ENCODE measurements around the gene SLC29A3. TPM values are rescaled to one million over a fixed set of nuclear protein-coding genes. Genes with fewer than 3 reads are reported as not detected.

The SLC29A3 gene
- total RNA-seq, 1 donor, result 2.2 TPM

DNA sequence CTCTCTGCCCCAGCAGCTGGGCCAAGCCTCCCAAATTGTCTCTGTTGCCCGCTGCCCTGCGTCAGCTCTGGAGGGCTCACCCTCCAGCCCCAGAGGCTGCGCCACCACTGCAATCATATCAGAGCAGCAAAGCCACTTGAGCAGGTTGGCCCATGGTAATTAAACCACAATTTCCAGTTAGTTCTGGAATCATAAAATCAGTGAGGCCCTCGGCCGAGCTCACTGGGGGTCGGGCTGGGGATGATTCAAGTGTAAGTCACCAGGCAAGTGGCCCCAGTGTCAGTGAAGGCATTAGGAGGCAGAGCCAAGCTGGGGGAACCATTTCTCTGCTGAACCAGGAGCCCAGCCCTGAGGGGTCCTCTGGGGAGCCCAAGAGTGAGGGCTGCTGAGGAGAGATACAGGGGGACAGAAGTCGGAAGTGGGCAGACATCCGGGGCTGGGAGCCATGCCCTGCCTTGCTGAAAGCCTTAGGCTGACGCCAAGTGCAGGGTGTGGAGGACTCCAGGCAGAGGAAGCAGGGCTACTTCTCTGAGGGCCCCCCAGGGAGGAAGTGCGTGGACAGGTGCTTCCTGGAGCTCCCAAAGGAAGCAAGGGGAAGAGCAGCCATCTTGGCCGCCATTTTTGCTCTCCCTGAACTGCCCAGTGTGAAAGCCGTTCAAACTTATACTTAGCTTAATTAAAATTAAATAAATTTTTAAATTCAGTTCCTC lies 29.5 kb upstream of the SLC29A3 start:
- no peak for DNase-seq (ENCODE audit: low read depth)
- H3K4me3 ChIP-seq (ENCODE audit: low read depth, low read length), result no peak overlapping the region
- TF ChIP-seq, protein P1, sequence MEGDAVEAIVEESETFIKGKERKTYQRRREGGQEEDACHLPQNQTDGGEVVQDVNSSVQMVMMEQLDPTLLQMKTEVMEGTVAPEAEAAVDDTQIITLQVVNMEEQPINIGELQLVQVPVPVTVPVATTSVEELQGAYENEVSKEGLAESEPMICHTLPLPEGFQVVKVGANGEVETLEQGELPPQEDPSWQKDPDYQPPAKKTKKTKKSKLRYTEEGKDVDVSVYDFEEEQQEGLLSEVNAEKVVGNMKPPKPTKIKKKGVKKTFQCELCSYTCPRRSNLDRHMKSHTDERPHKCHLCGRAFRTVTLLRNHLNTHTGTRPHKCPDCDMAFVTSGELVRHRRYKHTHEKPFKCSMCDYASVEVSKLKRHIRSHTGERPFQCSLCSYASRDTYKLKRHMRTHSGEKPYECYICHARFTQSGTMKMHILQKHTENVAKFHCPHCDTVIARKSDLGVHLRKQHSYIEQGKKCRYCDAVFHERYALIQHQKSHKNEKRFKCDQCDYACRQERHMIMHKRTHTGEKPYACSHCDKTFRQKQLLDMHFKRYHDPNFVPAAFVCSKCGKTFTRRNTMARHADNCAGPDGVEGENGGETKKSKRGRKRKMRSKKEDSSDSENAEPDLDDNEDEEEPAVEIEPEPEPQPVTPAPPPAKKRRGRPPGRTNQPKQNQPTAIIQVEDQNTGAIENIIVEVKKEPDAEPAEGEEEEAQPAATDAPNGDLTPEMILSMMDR (IDR thresholded peaks at IDR 0.05; ENCODE audit: insufficient read depth, low read depth, low read length), result no peak

DNA sequence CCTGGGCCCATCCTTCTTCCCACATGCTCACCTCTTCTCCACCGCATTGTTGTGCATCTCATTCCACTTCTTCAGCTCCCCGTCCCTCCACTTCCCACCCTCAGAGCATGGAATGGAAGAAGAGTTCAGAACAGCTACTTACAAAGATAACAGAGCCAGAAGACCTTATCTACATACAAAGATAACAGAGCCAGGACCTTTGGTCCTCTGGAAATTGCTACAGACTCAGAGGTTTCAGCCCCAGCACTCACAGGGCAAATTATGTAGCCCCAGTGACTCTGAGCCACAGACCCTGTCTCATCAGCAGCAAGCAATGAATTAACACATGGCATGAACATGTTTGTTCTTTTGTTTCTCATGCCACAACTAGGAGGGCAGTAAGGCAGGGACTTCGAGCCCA lies 28.7 kb upstream of the SLC29A3 start:
- TF ChIP-seq, protein P1 (IDR thresholded peaks at IDR 0.05; ENCODE audit: insufficient read depth, low read depth, low read length), result no peak
- no peak overlapping the region for H3K4me3 ChIP-seq (ENCODE audit: low read depth, low read length)
- DNase-seq (ENCODE audit: low read depth), result no peak

DNA sequence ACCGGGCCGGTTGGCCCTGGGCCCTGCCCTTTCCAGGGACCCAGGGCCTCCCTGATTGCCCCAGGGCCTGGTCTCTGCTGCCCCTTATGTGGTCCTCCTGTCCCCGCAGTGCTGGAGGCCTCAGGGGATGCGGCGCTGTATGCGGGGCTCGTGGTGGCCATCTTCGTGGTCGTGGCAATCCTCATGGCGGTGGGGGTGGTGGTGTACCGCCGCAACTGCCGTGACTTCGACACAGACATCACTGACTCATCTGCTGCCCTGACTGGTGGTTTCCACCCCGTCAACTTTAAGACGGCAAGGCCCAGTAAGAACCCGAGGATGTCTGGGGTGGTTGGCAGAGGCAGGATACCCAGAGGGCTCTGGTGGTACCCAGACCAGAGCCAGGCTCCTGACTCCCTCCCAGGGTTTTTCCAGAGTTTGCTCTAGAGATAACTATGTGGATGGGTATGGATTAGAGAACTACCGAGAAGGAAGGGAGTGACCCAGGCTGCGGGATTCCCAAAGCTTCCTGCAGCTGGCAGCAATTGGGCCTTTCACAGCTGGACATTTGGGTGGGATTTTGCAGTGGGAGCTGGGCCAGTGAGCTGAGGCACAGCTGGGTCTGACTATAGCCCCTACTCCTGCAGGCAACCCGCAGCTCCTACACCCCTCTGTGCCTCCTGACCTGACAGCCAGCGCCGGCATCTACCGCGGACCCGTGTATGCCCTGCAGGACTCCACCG lies 28.1 kb upstream of the SLC29A3 start:
- TF ChIP-seq, protein P1 (IDR thresholded peaks at IDR 0.05; ENCODE audit: insufficient read depth, low read depth, low read length), result no peak

DNA sequence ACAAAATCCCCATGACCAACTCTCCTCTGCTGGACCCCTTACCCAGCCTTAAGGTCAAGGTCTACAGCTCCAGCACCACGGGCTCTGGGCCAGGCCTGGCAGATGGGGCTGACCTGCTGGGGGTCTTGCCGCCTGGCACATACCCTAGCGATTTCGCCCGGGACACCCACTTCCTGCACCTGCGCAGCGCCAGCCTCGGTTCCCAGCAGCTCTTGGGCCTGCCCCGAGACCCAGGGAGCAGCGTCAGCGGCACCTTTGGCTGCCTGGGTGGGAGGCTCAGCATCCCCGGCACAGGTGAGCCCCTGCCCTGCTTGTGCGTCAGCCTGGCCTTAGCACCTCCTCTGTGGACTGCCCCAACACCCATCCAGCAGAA lies 27.5 kb upstream of the SLC29A3 start:
- TF ChIP-seq, protein P1 (IDR thresholded peaks at IDR 0.05; ENCODE audit: insufficient read depth, low read depth, low read length), result no peak
- no peak for DNase-seq (ENCODE audit: low read depth)
- no peak overlapping the region for H3K4me3 ChIP-seq (ENCODE audit: low read depth, low read length)

More for the DNA sequence above, 28.1 kb upstream of the SLC29A3 start:
- no peak for DNase-seq (ENCODE audit: low read depth)
- no peak overlapping the region for H3K4me3 ChIP-seq (ENCODE audit: low read depth, low read length)

DNA sequence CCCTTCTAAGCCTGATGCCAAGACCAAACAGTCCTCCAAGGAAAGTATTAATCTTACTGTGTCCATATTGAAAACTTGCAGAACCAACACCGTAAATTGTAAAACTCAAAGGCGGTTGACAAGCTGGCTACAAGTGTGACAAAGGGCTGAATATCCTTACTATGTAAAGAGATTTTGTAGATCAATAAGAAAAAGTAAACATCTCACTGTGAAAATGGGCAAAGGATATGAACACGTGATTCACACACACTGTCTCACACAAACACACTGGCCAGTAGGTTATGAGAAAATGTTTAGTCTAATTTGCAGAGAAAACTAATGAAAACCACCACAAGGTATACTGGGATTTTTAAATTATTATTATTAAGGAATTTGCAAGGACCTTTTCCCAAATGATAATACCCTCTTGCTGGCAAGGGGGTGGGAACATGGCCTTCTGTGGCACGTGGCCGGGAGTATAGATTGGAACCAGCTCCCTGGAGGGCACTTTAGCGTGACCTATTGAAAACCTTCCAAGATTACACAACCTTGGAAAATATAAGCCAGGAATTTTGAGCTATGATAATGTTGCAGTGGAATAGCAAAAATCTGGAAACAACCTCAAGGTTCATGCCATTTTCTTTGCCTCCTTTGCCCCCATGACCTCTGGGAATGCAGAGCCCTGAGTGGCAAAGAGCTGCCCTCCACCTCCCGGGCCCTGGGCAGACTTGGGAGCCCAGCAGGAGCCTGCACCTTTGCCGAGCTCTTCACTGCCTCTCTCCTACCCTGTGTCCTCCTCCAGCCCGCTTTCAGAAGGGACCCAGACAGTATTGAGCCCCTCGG lies 26.2 kb upstream of the SLC29A3 start:
- H3K4me3 ChIP-seq (ENCODE audit: low read depth, low read length), result no peak overlapping the region
- TF ChIP-seq, protein P1 (IDR thresholded peaks at IDR 0.05; ENCODE audit: insufficient read depth, low read depth, low read length), result no peak
- no peak for DNase-seq (ENCODE audit: low read depth)

DNA sequence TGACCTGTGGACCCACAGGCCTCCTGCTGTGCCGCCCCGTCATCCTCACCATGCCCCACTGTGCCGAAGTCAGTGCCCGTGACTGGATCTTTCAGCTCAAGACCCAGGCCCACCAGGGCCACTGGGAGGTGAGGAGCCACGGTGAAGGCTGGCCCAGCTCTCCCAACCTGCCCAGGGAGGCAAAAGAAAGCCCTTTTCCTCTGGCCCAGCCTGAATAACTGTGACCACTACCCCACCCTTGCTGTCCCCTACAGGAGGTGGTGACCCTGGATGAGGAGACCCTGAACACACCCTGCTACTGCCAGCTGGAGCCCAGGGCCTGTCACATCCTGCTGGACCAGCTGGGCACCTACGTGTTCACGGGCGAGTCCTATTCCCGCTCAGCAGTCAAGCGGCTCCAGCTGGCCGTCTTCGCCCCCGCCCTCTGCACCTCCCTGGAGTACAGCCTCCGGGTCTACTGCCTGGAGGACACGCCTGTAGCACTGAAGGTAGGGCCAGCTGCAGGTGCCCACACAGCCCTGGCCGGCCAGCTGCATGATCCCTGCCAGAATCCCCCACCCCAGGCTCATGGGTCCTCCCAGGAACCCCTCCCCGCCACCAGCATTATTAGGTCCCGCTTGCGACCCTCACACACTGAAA lies 25.5 kb upstream of the SLC29A3 start:
- no peak for DNase-seq (ENCODE audit: low read depth)
- no peak overlapping the region for H3K4me3 ChIP-seq (ENCODE audit: low read depth, low read length)
- TF ChIP-seq, protein P1 (IDR thresholded peaks at IDR 0.05; ENCODE audit: insufficient read depth, low read depth, low read length), result no peak

Measured in fibroblast of villous mesenchyme (primary cell).